NCI-H82 (cell line): ENCODE data around the gene ZC3H11A.
"Not testable (repeated sequence)": the region's sequence is repeated elsewhere in the genome, so short reads cannot be mapped to it uniquely, and the experiment has no call there.

Experiments
- DNase-seq: peaks from one replicate; lab custom pipeline; 2025; lab: John Stamatoyannopoulos, UW

The ZC3H11A gene

GRCh38 chr1:203781962-203782361 lies 13.5 kb upstream of the ZC3H11A start:
- no peak for DNase-seq

DNA sequence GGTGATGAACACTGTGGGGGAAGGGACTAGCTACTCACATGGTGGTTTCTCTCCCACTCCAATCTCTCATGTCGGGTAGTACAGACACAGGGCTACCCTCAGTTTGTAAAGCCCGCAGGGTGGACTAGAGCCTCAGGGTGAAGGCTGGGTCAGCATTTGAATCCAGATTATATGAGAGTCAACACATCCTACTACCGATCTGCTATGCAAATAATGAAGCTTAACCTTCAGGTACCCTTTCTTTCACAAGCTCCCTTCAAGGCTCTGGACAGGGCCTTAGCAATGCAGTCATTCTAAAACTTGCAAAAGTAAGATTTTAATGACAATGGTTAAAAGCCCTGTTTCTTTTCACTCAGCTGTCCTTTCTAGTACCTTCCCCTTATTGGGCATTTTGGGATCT lies 5.5 kb upstream of the ZC3H11A start:
- DNase-seq = no peak

DNA sequence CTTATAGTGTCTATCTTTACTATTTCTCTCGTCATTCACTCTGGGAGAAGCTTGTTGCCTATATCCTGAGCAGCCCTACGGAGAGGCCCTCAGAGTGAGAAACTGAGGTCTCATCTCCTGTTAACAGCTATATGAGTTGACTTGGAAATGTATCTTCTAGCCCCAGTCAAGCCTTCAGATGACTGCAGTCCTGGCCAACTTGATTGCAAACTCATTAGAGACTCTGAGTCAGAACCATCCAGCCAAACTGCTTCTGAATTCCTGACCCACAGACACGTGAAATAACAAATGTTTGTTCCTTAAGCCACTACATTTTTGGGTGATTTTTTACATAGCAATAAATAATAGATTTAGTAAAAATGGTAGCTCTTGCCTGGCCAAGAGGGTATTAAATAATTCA lies 3.9 kb upstream of the ZC3H11A start:
- no peak for DNase-seq

DNA sequence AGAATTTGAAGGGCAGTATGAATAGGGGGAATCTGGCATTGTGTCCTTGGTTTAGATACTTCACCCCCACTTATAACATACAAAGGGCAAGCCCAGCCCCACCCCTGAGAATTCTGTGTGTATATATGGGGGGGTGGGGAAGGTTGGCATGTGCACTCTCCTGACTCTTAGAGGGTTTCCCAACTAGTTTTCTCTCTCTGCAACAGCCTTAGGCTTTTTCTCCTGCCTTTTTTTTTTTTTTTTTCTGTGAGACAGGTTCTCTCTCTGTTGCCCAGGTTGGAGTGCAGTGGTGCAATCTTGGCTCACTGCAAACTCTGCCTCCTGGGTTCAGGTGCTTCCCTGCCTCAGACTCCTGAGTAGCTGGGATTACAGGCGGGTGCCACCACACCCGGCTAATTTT lies 2.9 kb upstream of the ZC3H11A start:
- no peak for DNase-seq

- DNase-seq = not testable (repeated sequence)
Observed at GRCh38 chr1:203793561-203793960, 1.9 kb upstream of the ZC3H11A start.

GRCh38 chr1:203794764-203795440 lies 521 bp upstream of the ZC3H11A start:
- no peak for DNase-seq

GRCh38 chr1:203796236-203796605 lies 798 bp downstream of the ZC3H11A start:
- peak; percentile 75 for DNase-seq

GRCh38 chr1:203797216-203797615 lies 1.8 kb downstream of the ZC3H11A start:
- no peak for DNase-seq

- DNase-seq = no peak
Observed at GRCh38 chr1:203797948-203798655, 2.7 kb downstream of the ZC3H11A start.

DNA sequence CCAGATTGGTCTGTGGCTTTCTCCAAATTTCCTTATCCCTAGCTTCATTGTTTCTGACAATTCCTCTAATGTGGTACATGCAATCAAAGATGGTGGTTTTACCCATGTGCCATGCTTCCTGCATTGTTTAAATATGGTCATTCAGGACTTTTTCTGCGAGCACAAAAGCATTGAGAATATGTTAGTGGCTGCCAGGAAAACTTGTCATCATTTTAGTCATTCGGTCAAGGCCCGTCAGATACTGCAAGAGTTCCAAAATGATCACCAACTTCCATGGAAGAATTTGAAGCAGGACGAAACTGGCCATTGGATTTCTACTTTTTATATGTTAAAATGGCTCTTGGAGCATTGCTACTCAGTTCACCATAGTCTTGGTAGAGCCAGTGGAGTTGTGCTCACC lies 3.7 kb downstream of the ZC3H11A start:
- no peak for DNase-seq

DNA sequence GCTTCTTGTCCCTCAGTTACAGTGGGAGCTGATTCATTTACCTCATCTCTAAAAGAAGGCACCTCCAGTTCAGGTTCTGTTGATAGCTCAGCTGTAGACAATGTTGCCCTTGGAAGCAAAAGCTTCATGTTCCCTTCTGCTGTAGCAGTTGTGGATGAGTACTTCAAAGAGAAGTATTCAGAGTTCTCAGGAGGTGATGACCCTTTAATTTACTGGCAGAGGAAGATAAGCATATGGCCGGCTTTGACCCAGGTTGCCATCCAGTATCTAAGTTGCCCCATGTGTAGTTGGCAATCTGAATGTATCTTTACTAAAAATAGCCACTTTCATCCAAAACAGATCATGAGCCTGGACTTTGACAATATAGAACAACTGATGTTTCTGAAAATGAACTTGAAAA lies 4.5 kb downstream of the ZC3H11A start:
- no peak for DNase-seq

- no peak for DNase-seq
Observed at GRCh38 chr1:203805689-203806088, 10.3 kb downstream of the ZC3H11A start.

- DNase-seq = no peak
Observed at GRCh38 chr1:203807196-203807595, 11.8 kb downstream of the ZC3H11A start.

- no peak for DNase-seq
Observed at GRCh38 chr1:203813581-203814341, 18.3 kb downstream of the ZC3H11A start.

DNA sequence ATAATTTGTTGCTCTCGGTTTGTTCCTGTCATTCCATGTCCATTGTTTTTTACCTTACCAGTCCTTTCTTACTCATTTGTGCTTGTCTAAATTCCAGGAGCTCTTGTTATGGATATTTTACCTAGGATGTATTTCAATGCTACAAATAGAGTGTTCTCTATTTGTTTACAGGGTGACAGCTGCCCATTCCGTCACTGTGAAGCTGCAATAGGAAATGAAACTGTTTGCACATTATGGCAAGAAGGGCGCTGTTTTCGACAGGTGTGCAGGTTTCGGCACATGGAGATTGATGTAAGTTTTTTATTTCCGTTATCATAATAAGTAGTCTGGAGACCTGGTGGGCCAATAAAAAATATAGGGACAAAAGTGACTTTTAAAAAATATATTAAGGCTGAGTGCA lies 23.0 kb downstream of the ZC3H11A start:
- DNase-seq = no peak

GRCh38 chr1:203823306-203823705 lies 27.9 kb downstream of the ZC3H11A start:
- peak; percentile 43 for DNase-seq

GRCh38 chr1:203826175-203826574 lies 30.8 kb downstream of the ZC3H11A start:
- no peak for DNase-seq

DNA sequence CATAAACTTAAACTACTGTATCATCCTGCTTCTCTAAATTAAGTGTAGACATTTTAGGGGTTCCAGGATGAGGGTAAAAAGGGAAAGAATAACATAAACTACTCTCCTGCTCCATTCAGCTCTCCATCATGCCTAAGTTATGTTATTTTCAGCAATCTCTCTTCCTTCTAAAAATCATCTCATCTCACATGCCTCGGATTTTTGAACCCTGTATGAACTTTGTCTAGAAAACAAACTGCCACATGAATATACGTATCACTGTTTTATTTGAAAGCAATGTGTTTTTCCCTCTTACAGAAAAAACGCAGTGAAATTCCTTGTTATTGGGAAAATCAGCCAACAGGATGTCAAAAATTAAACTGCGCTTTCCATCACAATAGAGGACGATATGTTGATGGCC lies 32.6 kb downstream of the ZC3H11A start:
- no peak for DNase-seq

GRCh38 chr1:203828503-203828902 lies 33.1 kb downstream of the ZC3H11A start:
- no peak for DNase-seq

- DNase-seq = not testable (repeated sequence)
Observed at GRCh38 chr1:203829247-203829646, 33.8 kb downstream of the ZC3H11A start.

DNA sequence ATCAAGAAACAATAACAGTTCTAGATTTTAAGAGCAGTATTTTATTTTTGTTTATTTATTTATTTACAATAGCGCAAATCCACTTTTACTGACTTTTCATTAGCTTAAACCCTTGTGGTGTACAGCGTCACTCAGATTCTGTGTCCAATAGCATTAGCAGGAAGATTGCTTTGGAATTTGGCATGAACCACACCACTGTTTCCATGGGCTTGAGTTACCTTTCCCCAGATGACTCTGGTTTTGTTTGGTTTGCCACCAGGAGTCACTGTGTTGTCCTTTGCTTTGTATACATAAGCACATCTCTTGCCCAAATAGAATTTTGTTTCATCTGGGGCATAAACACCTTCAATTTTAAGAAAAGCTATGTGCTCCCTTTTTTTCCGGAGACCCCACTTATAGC lies 40.1 kb downstream of the ZC3H11A start:
- no peak for DNase-seq

GRCh38 chr1:203839081-203839480 lies 43.7 kb downstream of the ZC3H11A start:
- no peak for DNase-seq

GRCh38 chr1:203840208-203840808 lies 44.9 kb downstream of the ZC3H11A start:
- DNase-seq = no peak
